ENCODE results near the gene TTR. TPM values are rescaled to one million over a fixed set of nuclear protein-coding genes. Genes with fewer than 3 reads are reported as not detected.

Gene TTR
- polyA plus RNA-seq, 1 of the 3 experiments (the other 2 are of a cell fraction), result not detected

- DNase-seq, result no peak
- Histone ChIP-seq H3K36me3 (replicated peaks in 1 of 2; ENCODE audit: control insufficient read depth in 1 of 2, insufficient read depth in 2 of 2, low read length in 1 of 2) (no peaks in the 10 kb centered on the region), H3K9me3 (no peaks in the 10 kb centered on the region), H3K4me3 (ENCODE audit: low read depth in 2 of 2, low read length in 1 of 2) (no peak overlapping the region), H3K4me2 (no peak overlapping the region), H3K9me2 (no peaks in the 10 kb centered on the region), H4K20me1 (ENCODE audit: insufficient read depth) (no peaks in the 10 kb centered on the region), H3K27ac (ENCODE audit: low read depth in 2 of 2, low read length in 1 of 2) (no peak overlapping the region), H2AFZ (ENCODE audit: low read depth) (no peak overlapping the region), H3K9ac (no peak overlapping the region), H3K27me3 (ENCODE audit: insufficient read depth) (no peaks in the 10 kb centered on the region), H3F3A (replicated peaks; ENCODE audit: insufficient read depth) (peaks cover 4% of the 10 kb centered on the region), H3K79me2 (ENCODE audit: insufficient read depth) (no peaks in the 10 kb centered on the region), H3K4me1 (ENCODE audit: control insufficient read depth in 1 of 2, insufficient read depth in 2 of 2, low read depth in 1 of 2, low read length in 1 of 2) (peaks cover 0 to 7% of the 10 kb centered on the region in 2 experiments; a peak in 1 of 4 replicates)
- POLR2A ChIA-PET, result no interaction called here
- TF ChIP-seq SMC3 (IDR thresholded peaks at IDR 0.05; ENCODE audit: low read depth, low read length), result no peak
- TF ChIP-seq MAX (IDR thresholded peaks at IDR 0.05; ENCODE audit: low read depth), result no peak
- no peak for TF ChIP-seq RCOR1 (IDR thresholded peaks at IDR 0.05; ENCODE audit: low read length)
- 90% methylated on average over 4 of the region's 4 CpGs for WGBS (ENCODE audit: low lambda C conversion rate)
- CTCF ChIA-PET, result interaction anchor here (1.1 kb wide), 1 partner anchor 25 kb away, joined by 4 read pairs; no protein-coding TSS in a partner anchor
Measured at GRCh38 chr18:31645411-31645810, 53.7 kb downstream of the TTR start.

GRCh38 chr18:31646332-31647126, 54.9 kb downstream of the TTR start:
- H3K4me1 ChIP-seq (ENCODE audit: control insufficient read depth in 1 of 2, insufficient read depth in 2 of 2, low read depth in 1 of 2, low read length in 1 of 2), result peaks cover 0 to 7% of the 10 kb centered on the region in 2 experiments; a peak in 1 of 4 replicates
- no peak overlapping the region for H3K4me2 ChIP-seq
- H3K9ac ChIP-seq, result no peak overlapping the region
- DNase-seq, result no peak
- H3K79me2 ChIP-seq (ENCODE audit: insufficient read depth), result no peaks in the 10 kb centered on the region
- CTCF ChIA-PET, result interaction anchor here (1.1 to 1.4 kb wide), 2 partner anchors 24 to 90 kb away, joined by 4 read pairs; no protein-coding TSS in a partner anchor
- POLR2A ChIA-PET, result no interaction called here
- no peak overlapping the region for H3K4me3 ChIP-seq (ENCODE audit: low read depth in 2 of 2, low read length in 1 of 2)
- H3F3A ChIP-seq (replicated peaks; ENCODE audit: insufficient read depth), result peaks cover 4% of the 10 kb centered on the region
- H3K27ac ChIP-seq (ENCODE audit: low read depth in 2 of 2, low read length in 1 of 2), result no peak overlapping the region
- H3K9me3 ChIP-seq, result no peaks in the 10 kb centered on the region
- no peaks in the 10 kb centered on the region for H4K20me1 ChIP-seq (ENCODE audit: insufficient read depth)
- no peaks in the 10 kb centered on the region for H3K27me3 ChIP-seq (ENCODE audit: insufficient read depth)
- no peak overlapping the region for H2AFZ ChIP-seq (ENCODE audit: low read depth)
- no peaks in the 10 kb centered on the region for H3K9me2 ChIP-seq
- 88% methylated on average over 7 of the region's 7 CpGs for WGBS (ENCODE audit: low lambda C conversion rate)
- TF ChIP-seq EP300 (IDR thresholded peaks at IDR 0.05; ENCODE audit: borderline replicate concordance in 1 of 2, low read depth in 1 of 2, low read length in 1 of 2) (no peak), CTCF (IDR thresholded peaks at IDR 0.05) (no peak), GABPA (IDR thresholded peaks at IDR 0.05; ENCODE audit: low read depth) (no peak), GATA2 (CRISPR knock-in tag; IDR thresholded peaks at IDR 0.05) (no peak), MEF2A (IDR thresholded peaks at IDR 0.05; ENCODE audit: borderline replicate concordance, low read depth) (no peak), FOSL2 (IDR thresholded peaks at IDR 0.05; ENCODE audit: borderline replicate concordance, low read depth) (no peak), USF2 (IDR thresholded peaks at IDR 0.05; ENCODE audit: borderline replicate concordance, low read depth, low read length) (no peak), MXI1 (IDR thresholded peaks at IDR 0.05; ENCODE audit: low read depth, low read length) (no peak), RFX5 (IDR thresholded peaks at IDR 0.05; ENCODE audit: low read length) (no peak), SIN3A (IDR thresholded peaks at IDR 0.05; ENCODE audit: borderline replicate concordance, low read depth, low read length) (no peak), CHD2 (IDR thresholded peaks at IDR 0.05; ENCODE audit: low read length, partially characterized antibody) (no peak), NFIC (IDR thresholded peaks at IDR 0.05; ENCODE audit: borderline replicate concordance) (no peak)
- no peaks in the 10 kb centered on the region for H3K36me3 ChIP-seq (replicated peaks in 1 of 2; ENCODE audit: control insufficient read depth in 1 of 2, insufficient read depth in 2 of 2, low read length in 1 of 2)
